ENCODE results near the gene GJB5. TPM values are rescaled to one million over a fixed set of nuclear protein-coding genes. Genes with fewer than 3 reads are reported as not detected.

GJB5 gene
- total RNA-seq = 10 to 100 TPM in 1 of 8 experiments, 1 to 10 TPM in 2, under 1 TPM in 5; 0.16 to 26.1 (median 0.53) TPM

DNA sequence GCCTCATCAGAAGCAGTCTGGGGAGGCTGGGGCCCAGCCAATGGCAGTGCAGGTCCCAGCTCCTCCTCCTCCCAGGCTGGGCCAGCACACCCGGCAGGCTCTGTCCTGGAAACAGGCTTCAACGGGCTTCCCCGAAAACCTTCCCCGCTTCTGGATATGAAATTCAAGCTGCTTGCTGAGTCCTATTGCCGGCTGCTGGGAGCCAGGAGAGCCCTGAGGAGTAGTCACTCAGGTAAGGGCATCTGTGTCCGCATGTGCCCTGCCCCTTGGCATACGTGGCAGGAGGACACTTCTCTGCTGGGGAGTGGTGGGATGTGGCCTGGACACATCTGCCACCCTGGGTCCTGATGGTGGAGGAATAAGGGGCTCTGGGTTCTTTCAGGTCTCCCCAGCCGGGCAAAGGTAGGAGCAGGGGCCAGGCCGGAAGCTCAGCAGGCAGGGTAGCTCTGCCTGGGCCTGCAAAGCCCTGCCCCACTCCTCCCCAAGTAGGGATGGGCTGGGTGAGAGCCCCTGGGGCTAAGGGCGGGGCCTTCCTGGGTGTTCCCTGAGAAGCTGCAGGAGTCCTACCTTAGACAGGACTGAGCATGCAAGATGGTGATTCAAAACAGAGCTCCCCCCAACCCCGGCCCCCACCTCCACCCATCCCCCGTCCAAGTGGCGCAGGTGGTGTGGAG, at the start of gene GJB5:
Gene GJB5 (plus strand): TSS at position 84 of the 674 bp plus-strand sequence. CDS start 2,284 bp downstream, outside the sequence.
- no peak within 1 kb of the TSS for H3K4me3 ChIP-seq
- 33 to 90% (median 51%) methylated on average over 1 to 7 of the region's 13 CpGs; no CpG with 5 or more reads in 5 of the 10 experiments for WGBS, 10 experiments
- peak in 4 of 8 experiments; percentile 4 to 89 (median 72) for ATAC-seq (replicated peaks in 6 of 8)
- H3K27ac ChIP-seq = no peak within 1 kb of the TSS
- in situ Hi-C loops (cut with MboI; ENCODE audit: low pct_unique_long_range_greater_than_20kb in 2 of 9, low sequenced_read_pairs in 9 of 9, unreplicated experiment in 9 of 9) = no loop called here
- no peaks in the 10 kb centered on the region for H3K4me1 ChIP-seq (replicated peaks in 1 of 2)

DNA sequence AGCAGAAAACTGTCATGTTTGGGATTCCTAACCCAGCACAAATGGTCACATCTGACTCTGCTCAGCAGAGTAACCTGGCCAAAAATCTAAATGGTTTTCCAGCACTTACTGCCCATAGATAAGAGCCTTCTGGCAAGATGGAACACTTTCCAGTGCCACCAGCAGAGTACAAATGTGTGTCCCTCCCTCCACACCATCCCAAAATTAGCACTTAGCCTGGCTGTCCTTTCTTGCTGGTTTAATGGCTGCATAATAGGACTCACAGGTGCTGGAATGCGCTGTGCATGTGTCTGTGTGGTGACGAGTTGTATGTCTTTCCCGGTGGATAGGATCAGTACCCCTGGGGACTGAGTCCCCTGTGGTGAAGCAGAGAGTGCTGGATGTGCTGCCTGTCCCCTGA, 49.8 kb upstream of the GJB5 start:
- H3K27ac ChIP-seq = no peak overlapping the region
- 0 to 61% (median 37%) methylated on average over 2 to 3 of the region's 3 CpGs; no CpG with 5 or more reads in 5 of the 10 experiments for WGBS, 10 experiments
- no peak overlapping the region for H3K4me3 ChIP-seq
- in situ Hi-C loops (cut with MboI; ENCODE audit: low pct_unique_long_range_greater_than_20kb in 2 of 9, low sequenced_read_pairs in 9 of 9, unreplicated experiment in 9 of 9) = no loop called here
- ATAC-seq (replicated peaks in 6 of 8) = no peak
- peaks cover 2 to 5% of the 10 kb centered on the region in 2 donors for H3K4me1 ChIP-seq (replicated peaks in 1 of 2)

- in situ Hi-C loops (cut with MboI; ENCODE audit: low pct_unique_long_range_greater_than_20kb in 2 of 9, low sequenced_read_pairs in 9 of 9, unreplicated experiment in 9 of 9) = no loop called here
- H3K4me3 ChIP-seq = no peak overlapping the region
- peaks cover 2 to 5% of the 10 kb centered on the region in 2 donors for H3K4me1 ChIP-seq (replicated peaks in 1 of 2)
- 0 to 86% (median 67%) methylated on average over 1 to 4 of the region's 4 CpGs for WGBS, 10 experiments
- no peak overlapping the region for H3K27ac ChIP-seq
- no peak for ATAC-seq (replicated peaks in 6 of 8)
These were observed 46.7 kb upstream of the GJB5 start for GRCh38 chr1:34708106-34708505.

GRCh38 chr1:34709547-34709946, 45.3 kb upstream of the GJB5 start:
- in situ Hi-C loops (cut with MboI; ENCODE audit: low pct_unique_long_range_greater_than_20kb in 2 of 9, low sequenced_read_pairs in 9 of 9, unreplicated experiment in 9 of 9) = no loop called here
- Histone ChIP-seq H3K4me3 (no peak overlapping the region), H3K27ac (no peak overlapping the region), H3K4me1 (replicated peaks in 1 of 2) (peaks cover 2 to 5% of the 10 kb centered on the region in 2 donors)
- ATAC-seq (replicated peaks in 6 of 8) = peak in 4 of 8 experiments; percentile 26 to 58 (median 42)
- 0 to 80% (median 39%) methylated on average over 1 to 6 of the region's 6 CpGs for WGBS, 10 experiments

DNA sequence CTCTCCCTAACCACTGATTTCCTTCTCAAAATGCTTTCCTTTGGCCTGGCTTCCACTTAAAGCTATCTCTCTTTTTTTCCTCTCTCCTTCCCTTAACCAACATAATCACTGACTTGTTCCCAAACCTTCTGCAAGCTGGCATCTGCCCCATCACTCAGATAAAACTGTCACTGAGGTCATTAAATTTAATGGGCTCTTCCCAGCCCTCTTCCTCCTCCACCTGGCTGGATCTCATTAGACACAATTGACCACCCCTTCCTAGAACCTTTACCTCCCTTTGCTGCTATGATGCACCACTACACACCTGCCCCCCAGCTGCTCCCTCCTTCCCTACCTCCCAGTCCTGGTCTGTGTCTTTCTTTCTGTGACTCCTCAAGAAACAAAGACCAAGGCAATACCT, 44.0 kb upstream of the GJB5 start:
- H3K4me1 ChIP-seq (replicated peaks in 1 of 2) = peaks cover 2 to 5% of the 10 kb centered on the region in 2 donors
- ATAC-seq (replicated peaks in 6 of 8) = no peak
- in situ Hi-C loops (cut with MboI; ENCODE audit: low pct_unique_long_range_greater_than_20kb in 2 of 9, low sequenced_read_pairs in 9 of 9, unreplicated experiment in 9 of 9) = no loop called here
- no peak overlapping the region for H3K27ac ChIP-seq
- H3K4me3 ChIP-seq = no peak overlapping the region

DNA sequence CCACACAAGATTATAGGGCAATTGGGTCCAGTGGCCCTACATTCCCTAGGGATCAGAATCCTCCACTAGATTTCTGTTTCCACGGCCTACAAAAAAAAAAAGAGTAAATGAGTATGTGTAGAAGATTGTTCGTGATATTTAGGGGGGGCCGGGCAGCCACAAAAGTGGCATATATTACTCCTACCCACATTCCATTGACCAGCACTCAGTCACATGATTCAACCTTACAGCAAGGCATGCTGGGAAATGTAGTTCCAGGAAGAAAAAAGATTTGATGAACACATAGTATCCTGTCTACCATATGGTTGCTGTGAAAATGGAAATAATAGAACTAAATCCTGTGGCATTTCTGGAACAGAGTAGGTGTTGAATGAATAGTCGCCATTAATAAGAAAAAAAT, 43.4 kb upstream of the GJB5 start:
- WGBS, 10 experiments = 37 to 84% (median 79%) methylated on average over 2 to 4 of the region's 4 CpGs; no CpG with 5 or more reads in 1 of the 10 experiments
- ATAC-seq (replicated peaks in 6 of 8) = no peak
- H3K4me1 ChIP-seq (replicated peaks in 1 of 2) = peaks cover 2 to 5% of the 10 kb centered on the region in 2 donors
- no peak overlapping the region for H3K27ac ChIP-seq
- in situ Hi-C loops (cut with MboI; ENCODE audit: low pct_unique_long_range_greater_than_20kb in 2 of 9, low sequenced_read_pairs in 9 of 9, unreplicated experiment in 9 of 9) = no loop called here
- H3K4me3 ChIP-seq = no peak overlapping the region

- no peak for ATAC-seq (replicated peaks in 6 of 8)
- 7 to 100% (median 75%) methylated on average over 1 to 6 of the region's 7 CpGs; no CpG with 5 or more reads in 1 of the 10 experiments for WGBS, 10 experiments
- Histone ChIP-seq H3K4me3 (no peak overlapping the region), H3K27ac (no peak overlapping the region), H3K4me1 (replicated peaks in 1 of 2) (peaks cover 2 to 5% of the 10 kb centered on the region in 2 donors)
- in situ Hi-C loops (cut with MboI; ENCODE audit: low pct_unique_long_range_greater_than_20kb in 2 of 9, low sequenced_read_pairs in 9 of 9, unreplicated experiment in 9 of 9) = no loop called here
These were observed 42.7 kb upstream of the GJB5 start for GRCh38 chr1:34712007-34712688.

GRCh38 chr1:34713443-34713842, 41.4 kb upstream of the GJB5 start:
- in situ Hi-C loops (cut with MboI; ENCODE audit: low pct_unique_long_range_greater_than_20kb in 2 of 9, low sequenced_read_pairs in 9 of 9, unreplicated experiment in 9 of 9) = no loop called here
- no peak for ATAC-seq (replicated peaks in 6 of 8)
- no peak overlapping the region for H3K4me3 ChIP-seq
- 10 to 100% (median 81%) methylated on average over 2 to 6 of the region's 6 CpGs; no CpG with 5 or more reads in 3 of the 10 experiments for WGBS, 10 experiments
- H3K27ac ChIP-seq = no peak overlapping the region
- peaks cover 2 to 5% of the 10 kb centered on the region in 2 donors for H3K4me1 ChIP-seq (replicated peaks in 1 of 2)

GRCh38 chr1:34714386-34714785, 40.5 kb upstream of the GJB5 start:
- Histone ChIP-seq H3K4me1 (replicated peaks in 1 of 2) (peaks cover 2 to 5% of the 10 kb centered on the region in 2 donors), H3K4me3 (no peak overlapping the region), H3K27ac (no peak overlapping the region)
- in situ Hi-C loops (cut with MboI; ENCODE audit: low pct_unique_long_range_greater_than_20kb in 2 of 9, low sequenced_read_pairs in 9 of 9, unreplicated experiment in 9 of 9) = no loop called here
- ATAC-seq (replicated peaks in 6 of 8) = no peak
- 0 to 60% (median 31%) methylated on average over 1 to 3 of the region's 3 CpGs; no CpG with 5 or more reads in 5 of the 10 experiments for WGBS, 10 experiments

GRCh38 chr1:34715139-34715538, 39.7 kb upstream of the GJB5 start:
- H3K27ac ChIP-seq = no peak overlapping the region
- no peaks in the 10 kb centered on the region for H3K4me1 ChIP-seq (replicated peaks in 1 of 2)
- WGBS, 10 experiments = 26 to 88% (median 80%) methylated on average over 1 to 3 of the region's 3 CpGs; no CpG with 5 or more reads in 2 of the 10 experiments
- in situ Hi-C loops (cut with MboI; ENCODE audit: low pct_unique_long_range_greater_than_20kb in 2 of 9, low sequenced_read_pairs in 9 of 9, unreplicated experiment in 9 of 9) = no loop called here
- ATAC-seq (replicated peaks in 6 of 8) = no peak
- no peak overlapping the region for H3K4me3 ChIP-seq

DNA sequence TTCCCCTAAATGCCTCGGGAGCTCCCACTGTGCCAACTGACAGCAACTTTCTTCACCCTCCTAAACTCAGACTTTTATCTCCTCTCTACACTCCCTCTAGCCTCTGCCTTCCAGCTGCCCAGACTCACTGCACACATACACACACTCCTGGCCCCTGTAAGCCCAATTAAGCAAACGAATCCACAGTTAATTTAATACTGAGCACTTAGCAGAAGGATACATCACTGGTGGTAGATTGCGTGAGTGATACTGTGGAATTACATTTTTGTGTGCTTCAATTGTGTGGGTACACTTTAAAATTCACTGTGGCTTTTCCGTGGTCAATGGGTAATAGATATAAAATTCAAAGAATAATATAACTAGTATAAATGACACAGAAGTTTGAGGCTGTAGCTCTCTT, 33.6 kb upstream of the GJB5 start:
- ATAC-seq (replicated peaks in 6 of 8) = no peak

DNA sequence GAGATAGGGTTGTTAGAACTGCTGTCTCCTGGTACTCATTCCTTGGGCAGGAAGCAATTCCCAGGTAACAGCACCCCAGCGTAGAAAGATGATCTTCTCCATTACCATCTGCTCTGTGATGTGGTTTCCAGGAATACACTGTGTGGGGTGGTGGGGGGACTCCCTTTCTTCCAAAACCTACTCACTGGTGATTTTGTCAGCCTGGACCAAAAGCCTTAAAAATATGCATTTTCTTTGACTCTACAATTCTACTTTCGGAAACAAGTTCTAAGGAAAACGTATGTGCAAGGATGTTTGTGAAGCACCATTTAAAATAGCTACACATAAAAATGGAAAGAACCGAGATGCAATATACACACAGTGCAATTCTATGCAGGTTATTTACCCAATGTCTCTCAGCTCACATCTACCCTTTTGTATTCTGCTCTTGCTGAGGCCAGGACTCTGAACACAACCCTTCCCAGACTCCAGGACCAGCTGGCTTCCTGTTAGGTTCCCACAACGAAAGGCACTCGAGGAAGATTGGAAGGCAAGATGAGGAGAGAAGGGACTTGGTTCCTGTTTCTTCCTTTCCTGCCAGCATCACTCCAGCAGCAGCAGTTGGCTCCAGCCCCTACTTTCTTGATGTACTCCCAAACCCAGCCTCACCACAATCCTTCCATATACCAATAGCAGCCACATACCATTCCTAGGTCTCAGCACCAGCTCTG, 33.0 kb upstream of the GJB5 start:
- WGBS, 10 experiments = 20 to 90% (median 81%) methylated on average over 1 to 6 of the region's 6 CpGs; no CpG with 5 or more reads in 2 of the 10 experiments
- peaks cover 4 to 6% of the 10 kb centered on the region in 2 donors for H3K4me1 ChIP-seq (replicated peaks in 1 of 2)
- no peak overlapping the region for H3K4me3 ChIP-seq
- no peak overlapping the region for H3K27ac ChIP-seq
- in situ Hi-C loops (cut with MboI; ENCODE audit: low pct_unique_long_range_greater_than_20kb in 2 of 9, low sequenced_read_pairs in 9 of 9, unreplicated experiment in 9 of 9) = no loop called here
- ATAC-seq (replicated peaks in 6 of 8) = no peak

More for the DNA sequence above, 33.6 kb upstream of the GJB5 start:
- H3K4me3 ChIP-seq = no peak overlapping the region
- WGBS, 10 experiments = 0 to 78% (median 50%) methylated on average over 1 to 4 of the region's 4 CpGs; no CpG with 5 or more reads in 2 of the 10 experiments
- in situ Hi-C loops (cut with MboI; ENCODE audit: low pct_unique_long_range_greater_than_20kb in 2 of 9, low sequenced_read_pairs in 9 of 9, unreplicated experiment in 9 of 9) = no loop called here
- H3K4me1 ChIP-seq (replicated peaks in 1 of 2) = peaks cover 0 to under 1% of the 10 kb centered on the region in 2 donors
- no peak overlapping the region for H3K27ac ChIP-seq

DNA sequence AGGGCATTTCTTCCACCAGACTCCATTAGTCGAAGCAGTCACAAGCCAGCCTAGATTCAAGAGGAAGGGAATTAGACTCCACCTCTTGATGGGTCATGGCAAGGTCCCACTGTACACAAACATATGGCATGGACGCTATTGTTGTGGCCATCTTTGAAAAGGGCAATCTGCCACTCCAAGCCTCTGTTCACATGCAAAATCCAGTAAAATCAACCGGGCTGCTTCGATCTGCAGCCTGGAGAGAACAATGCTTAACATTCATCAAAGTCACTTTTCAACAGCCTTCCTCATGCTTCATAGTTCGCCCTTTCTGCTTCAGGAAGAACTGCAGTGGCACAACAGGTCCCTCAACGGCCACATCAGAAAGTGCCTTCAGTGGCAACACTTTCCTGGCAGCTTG, 28.0 kb upstream of the GJB5 start:
- in situ Hi-C loops (cut with MboI; ENCODE audit: low pct_unique_long_range_greater_than_20kb in 2 of 9, low sequenced_read_pairs in 9 of 9, unreplicated experiment in 9 of 9) = loop anchor here in 4 of 9 experiments (25.0 kb wide), 2 partner anchors 565 to 1090 kb away; partner anchors contain the start of gene CSMD2 (in 1 of the 4)
- peaks cover 7 to 13% of the 10 kb centered on the region in 2 donors for H3K4me1 ChIP-seq (replicated peaks in 1 of 2)
- ATAC-seq (replicated peaks in 6 of 8) = peak in 5 of 8 experiments; percentile 65 to 96 (median 80)

More for the DNA sequence above, 28.0 kb upstream of the GJB5 start:
- no peak overlapping the region for H3K4me3 ChIP-seq
- 7 to 58% (median 20%) methylated on average over 2 to 5 of the region's 6 CpGs; no CpG with 5 or more reads in 1 of the 10 experiments for WGBS, 10 experiments
- no peak overlapping the region for H3K27ac ChIP-seq

Measured in motor neuron (in vitro differentiated cells).